ENCODE results near the gene ASIC1.
A peak's percentile ranks its signal among the peaks of the same experiment; 100 is the strongest.

The ASIC1 gene

DNA sequence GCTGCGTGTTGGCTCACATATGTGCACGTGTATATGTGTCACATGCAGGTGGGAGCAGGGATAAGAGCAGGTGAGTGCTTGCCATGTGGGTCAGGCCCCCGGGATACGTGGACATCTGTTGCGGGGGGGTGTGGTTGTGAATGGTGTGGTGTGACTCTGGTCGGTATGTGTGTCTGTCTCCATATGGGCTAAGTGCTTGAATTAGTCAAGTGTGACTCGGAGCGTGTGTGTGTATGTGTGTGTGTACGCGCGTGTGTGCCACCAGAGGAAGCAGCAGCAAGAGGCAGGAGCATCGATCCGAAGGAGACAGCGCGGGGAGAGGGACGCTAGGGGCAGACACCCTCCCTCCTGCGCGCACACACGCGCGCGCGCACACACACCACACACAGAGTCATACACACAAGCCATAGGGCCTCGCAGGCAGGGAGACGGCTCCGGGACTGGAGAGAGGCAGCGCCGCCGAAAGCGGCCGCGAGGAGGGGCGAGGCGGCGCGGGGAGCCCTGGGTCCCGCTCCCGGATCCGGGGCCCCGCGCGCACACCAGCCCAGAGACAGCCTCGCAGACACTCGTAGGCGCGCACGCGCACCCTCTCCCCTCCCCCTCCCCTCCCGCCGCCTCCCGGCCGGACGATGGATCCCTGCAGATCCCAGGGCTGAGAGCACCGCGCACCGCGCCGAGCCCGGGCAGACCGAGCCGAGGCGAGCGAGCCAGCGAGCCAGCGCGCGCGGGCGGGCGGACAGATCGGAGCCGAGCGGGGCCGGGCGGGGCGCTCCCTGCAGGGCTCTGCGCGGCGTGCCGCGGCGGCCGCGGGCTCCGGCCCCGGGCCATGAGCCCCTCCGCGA lies at the start of gene ASIC1:
ASIC1 (plus strand) TSS at position 597 of the 842 bp plus-strand sequence. CDS start 1,171 bp downstream, outside the sequence.
- Histone ChIP-seq H2AFZ (ENCODE audit: low read length) (peak within 1 kb of the TSS; percentile 69), H3F3A (ENCODE audit: low read depth) (no peaks in the 10 kb centered on the region)

GRCh38 chr12:50013361-50014147 lies 43.8 kb upstream of the ASIC1 start:
- no peak for TF ChIP-seq EZH2phosphoT487 (IDR thresholded peaks at IDR 0.05; ENCODE audit: borderline replicate concordance)
- TF ChIP-seq, protein P1, sequence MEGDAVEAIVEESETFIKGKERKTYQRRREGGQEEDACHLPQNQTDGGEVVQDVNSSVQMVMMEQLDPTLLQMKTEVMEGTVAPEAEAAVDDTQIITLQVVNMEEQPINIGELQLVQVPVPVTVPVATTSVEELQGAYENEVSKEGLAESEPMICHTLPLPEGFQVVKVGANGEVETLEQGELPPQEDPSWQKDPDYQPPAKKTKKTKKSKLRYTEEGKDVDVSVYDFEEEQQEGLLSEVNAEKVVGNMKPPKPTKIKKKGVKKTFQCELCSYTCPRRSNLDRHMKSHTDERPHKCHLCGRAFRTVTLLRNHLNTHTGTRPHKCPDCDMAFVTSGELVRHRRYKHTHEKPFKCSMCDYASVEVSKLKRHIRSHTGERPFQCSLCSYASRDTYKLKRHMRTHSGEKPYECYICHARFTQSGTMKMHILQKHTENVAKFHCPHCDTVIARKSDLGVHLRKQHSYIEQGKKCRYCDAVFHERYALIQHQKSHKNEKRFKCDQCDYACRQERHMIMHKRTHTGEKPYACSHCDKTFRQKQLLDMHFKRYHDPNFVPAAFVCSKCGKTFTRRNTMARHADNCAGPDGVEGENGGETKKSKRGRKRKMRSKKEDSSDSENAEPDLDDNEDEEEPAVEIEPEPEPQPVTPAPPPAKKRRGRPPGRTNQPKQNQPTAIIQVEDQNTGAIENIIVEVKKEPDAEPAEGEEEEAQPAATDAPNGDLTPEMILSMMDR (conservative IDR thresholded peaks at IDR 0.05; ENCODE audit: low read length), result no peak
- Histone ChIP-seq H4K20me1 (ENCODE audit: insufficient read depth, low read length, poor library complexity, severe bottlenecking) (peaks cover 22% of the 10 kb centered on the region), H3K4me3 (ENCODE audit: low read length, poor library complexity, severe bottlenecking) (no peak overlapping the region), H3K9ac (ENCODE audit: low read depth, low read length, poor library complexity, severe bottlenecking) (no peak overlapping the region), H3K9me2 (replicated peaks; ENCODE audit: low read depth, low read length) (no peaks in the 10 kb centered on the region), H3K4me1 (ENCODE audit: insufficient read depth, low read length, poor library complexity, severe bottlenecking) (peaks cover 25% of the 10 kb centered on the region), H3K36me3 (ENCODE audit: insufficient read depth, low read length) (peaks cover 61% of the 10 kb centered on the region), H3F3A (ENCODE audit: low read depth) (0 out of 2 replicates have a peak, but pooled peaks cover 2% of the 10 kb centered on the region), H3K4me2 (ENCODE audit: low read depth, low read length, poor library complexity, severe bottlenecking) (peak overlapping the region; percentile 42), H2AFZ (ENCODE audit: low read length) (no peak overlapping the region), H3K9me3 (ENCODE audit: insufficient read depth, low read depth, low read length) (no peaks in the 10 kb centered on the region), H3K79me2 (ENCODE audit: insufficient read depth, low read length) (peaks cover 93% of the 10 kb centered on the region), H3K27me3 (ENCODE audit: insufficient read depth, low read length, poor library complexity, severe bottlenecking) (no peaks in the 10 kb centered on the region)

More for the DNA sequence above, at the start of gene ASIC1:
- H3K4me3 ChIP-seq (ENCODE audit: low read length, poor library complexity, severe bottlenecking), result peak within 1 kb of the TSS; percentile 72
- H3K27me3 ChIP-seq (ENCODE audit: insufficient read depth, low read length, poor library complexity, severe bottlenecking), result no peaks in the 10 kb centered on the region
- peak within 1 kb of the TSS; percentile 57 for H3K9ac ChIP-seq (ENCODE audit: low read depth, low read length, poor library complexity, severe bottlenecking)
- H4K20me1 ChIP-seq (ENCODE audit: insufficient read depth, low read length, poor library complexity, severe bottlenecking), result no peaks in the 10 kb centered on the region
- peak within 1 kb of the TSS; percentile 87 for H3K4me2 ChIP-seq (ENCODE audit: low read depth, low read length, poor library complexity, severe bottlenecking)
- H3K9me2 ChIP-seq (replicated peaks; ENCODE audit: low read depth, low read length), result no peaks in the 10 kb centered on the region
- H3K9me3 ChIP-seq (ENCODE audit: insufficient read depth, low read depth, low read length), result no peaks in the 10 kb centered on the region
- peaks cover 56% of the 10 kb centered on the region for H3K4me1 ChIP-seq (ENCODE audit: insufficient read depth, low read length, poor library complexity, severe bottlenecking)
- no peaks in the 10 kb centered on the region for H3K79me2 ChIP-seq (ENCODE audit: insufficient read depth, low read length)
- no peaks in the 10 kb centered on the region for H3K36me3 ChIP-seq (ENCODE audit: insufficient read depth, low read length)
- TF ChIP-seq, protein P1 (conservative IDR thresholded peaks at IDR 0.05; ENCODE audit: low read length), result no peak

DNA sequence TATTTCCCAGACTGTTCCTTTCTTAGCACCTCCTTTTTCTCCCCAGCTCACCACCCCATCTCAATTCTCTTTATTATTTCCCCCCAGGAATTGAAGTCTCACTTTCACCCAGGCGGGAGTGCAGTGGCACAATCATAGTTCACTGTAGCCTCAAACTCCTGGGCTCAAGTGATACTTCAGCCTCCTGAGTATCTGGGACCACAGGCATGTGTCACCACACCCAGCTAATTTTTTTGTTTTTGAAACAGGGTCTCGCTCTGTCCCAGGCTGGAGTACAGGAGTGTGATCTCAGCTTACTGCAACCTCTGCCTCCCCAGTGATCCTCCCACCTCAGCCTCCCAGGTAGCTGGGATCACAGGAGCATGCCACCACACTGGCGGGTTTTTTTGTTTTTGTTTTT lies 43.1 kb upstream of the ASIC1 start:
- no peaks in the 10 kb centered on the region for H3K9me2 ChIP-seq (replicated peaks; ENCODE audit: low read depth, low read length)
- H3K36me3 ChIP-seq (ENCODE audit: insufficient read depth, low read length), result peaks cover 55% of the 10 kb centered on the region
- peak overlapping the region; percentile 42 for H3K4me2 ChIP-seq (ENCODE audit: low read depth, low read length, poor library complexity, severe bottlenecking)
- no peak overlapping the region for H3K4me3 ChIP-seq (ENCODE audit: low read length, poor library complexity, severe bottlenecking)
- no peaks in the 10 kb centered on the region for H3K9me3 ChIP-seq (ENCODE audit: insufficient read depth, low read depth, low read length)
- peaks cover 33% of the 10 kb centered on the region for H3K4me1 ChIP-seq (ENCODE audit: insufficient read depth, low read length, poor library complexity, severe bottlenecking)
- 0 out of 2 replicates have a peak, but pooled peaks cover 2% of the 10 kb centered on the region for H3F3A ChIP-seq (ENCODE audit: low read depth)
- H3K27me3 ChIP-seq (ENCODE audit: insufficient read depth, low read length, poor library complexity, severe bottlenecking), result no peaks in the 10 kb centered on the region
- no peak overlapping the region for H3K9ac ChIP-seq (ENCODE audit: low read depth, low read length, poor library complexity, severe bottlenecking)
- peaks cover 94% of the 10 kb centered on the region for H3K79me2 ChIP-seq (ENCODE audit: insufficient read depth, low read length)
- peaks cover 27% of the 10 kb centered on the region for H4K20me1 ChIP-seq (ENCODE audit: insufficient read depth, low read length, poor library complexity, severe bottlenecking)
- no peak overlapping the region for H2AFZ ChIP-seq (ENCODE audit: low read length)
- TF ChIP-seq, protein P1 (conservative IDR thresholded peaks at IDR 0.05; ENCODE audit: low read length), result no peak
- TF ChIP-seq EZH2phosphoT487 (IDR thresholded peaks at IDR 0.05; ENCODE audit: borderline replicate concordance), result no peak
